ENCODE measurements around the gene PARD3B.

- TF ChIP-seq CTCF (IDR thresholded peaks at IDR 0.05; ENCODE audit: insufficient read depth, low read length, poor library complexity, severe bottlenecking) (no peak), EZH2phosphoT487 (conservative IDR thresholded peaks at IDR 0.05; ENCODE audit: low read length) (no peak)
These were observed 279.6 kb downstream of the PARD3B start for GRCh38 chr2:204824751-204825453.

All from SU-DHL-6 (cell line).